Body of pancreas (tissue), 4 donors: ENCODE data around the gene MRPL14.

ENCODE experiments used
- POLR2A ChIP-seq, 3 donors: fragments of 450-650 bp; IDR thresholded peaks; one replicate each; pipeline ENCODE4 v1.6.1; 2016; ENCODE audit warnings: antibody characterized with exemption in 3 of 3, mild to moderate bottlenecking in 2 of 3
- TF ChIP-seq, protein P1 (sequence below), 7 experiments: fragments of 450-650 bp in 4 of 7; fragments of 200-600 bp in 3 of 7; sonication (generic) in 3 of 7; IDR thresholded peaks; one replicate each; pipeline ENCODE4 v1.5.1; 2016 to 2019; ENCODE audit warnings: antibody characterized with exemption in 7 of 7

DNA sequence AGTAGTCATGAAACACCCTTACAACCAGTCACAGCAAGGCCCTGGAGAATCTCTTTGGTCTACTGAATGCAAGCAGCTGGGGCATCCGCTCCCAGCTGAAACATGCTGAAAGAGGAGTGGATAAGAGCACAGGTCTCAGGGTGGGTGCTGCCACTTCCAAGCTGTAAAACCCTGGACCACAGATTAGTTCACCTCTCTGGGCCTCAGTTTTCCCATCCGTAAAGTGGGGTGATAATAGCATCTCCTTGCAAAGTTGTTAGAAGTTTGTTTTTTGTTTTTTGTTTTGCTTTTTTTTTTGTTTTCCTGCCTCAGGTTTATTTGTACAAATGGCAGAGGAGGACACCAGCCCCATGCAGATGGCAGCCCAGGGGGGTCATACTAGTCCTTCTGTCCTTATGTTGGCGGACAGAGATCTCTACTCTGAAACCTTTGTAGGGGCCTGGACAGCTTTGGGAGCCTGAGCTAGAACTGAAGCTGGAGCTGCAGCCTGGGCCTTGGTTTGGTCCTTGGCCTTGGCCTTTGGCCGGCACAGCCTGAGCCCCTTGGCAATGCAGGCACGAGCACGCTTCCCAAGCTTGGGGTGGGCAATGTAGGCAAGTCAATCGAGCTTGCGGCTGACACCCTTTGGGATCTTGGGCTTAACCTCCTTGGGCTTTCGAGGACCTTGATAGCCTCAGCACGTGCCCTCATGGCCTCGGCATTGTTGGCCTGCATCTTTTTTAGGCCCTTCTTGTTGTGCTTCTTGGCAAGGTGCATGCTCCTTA lies 38.2 kb downstream of the MRPL14 start:
- TF ChIP-seq, protein P1, sequence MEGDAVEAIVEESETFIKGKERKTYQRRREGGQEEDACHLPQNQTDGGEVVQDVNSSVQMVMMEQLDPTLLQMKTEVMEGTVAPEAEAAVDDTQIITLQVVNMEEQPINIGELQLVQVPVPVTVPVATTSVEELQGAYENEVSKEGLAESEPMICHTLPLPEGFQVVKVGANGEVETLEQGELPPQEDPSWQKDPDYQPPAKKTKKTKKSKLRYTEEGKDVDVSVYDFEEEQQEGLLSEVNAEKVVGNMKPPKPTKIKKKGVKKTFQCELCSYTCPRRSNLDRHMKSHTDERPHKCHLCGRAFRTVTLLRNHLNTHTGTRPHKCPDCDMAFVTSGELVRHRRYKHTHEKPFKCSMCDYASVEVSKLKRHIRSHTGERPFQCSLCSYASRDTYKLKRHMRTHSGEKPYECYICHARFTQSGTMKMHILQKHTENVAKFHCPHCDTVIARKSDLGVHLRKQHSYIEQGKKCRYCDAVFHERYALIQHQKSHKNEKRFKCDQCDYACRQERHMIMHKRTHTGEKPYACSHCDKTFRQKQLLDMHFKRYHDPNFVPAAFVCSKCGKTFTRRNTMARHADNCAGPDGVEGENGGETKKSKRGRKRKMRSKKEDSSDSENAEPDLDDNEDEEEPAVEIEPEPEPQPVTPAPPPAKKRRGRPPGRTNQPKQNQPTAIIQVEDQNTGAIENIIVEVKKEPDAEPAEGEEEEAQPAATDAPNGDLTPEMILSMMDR (IDR thresholded peaks at IDR 0.05), result no peak
- no peak for TF ChIP-seq POLR2A (IDR thresholded peaks at IDR 0.05)
